Liver (tissue), 9 donors: ENCODE results near the gene MRGPRF. TPM values are rescaled to one million over a fixed set of nuclear protein-coding genes. Genes with fewer than 3 reads are reported as not detected.

ENCODE experiments used
- DNase-seq: peaks from one replicate; pipeline ENCODE4 v3.0.0-alpha.2; 2017; ENCODE audit warnings: low spot score
- H3K27ac ChIP-seq, 2 donors: one replicate each; pipeline ENCODE4 v1.7.0; 2013; ENCODE audit warnings: inconsistent platforms in 2 of 2, low read length in 2 of 2, control low read depth in 1 of 2, low read depth in 1 of 2, mild to moderate bottlenecking in 1 of 2
- H3K27me3 ChIP-seq, 4 donors: one replicate each; pipeline versions ENCODE4 v1.6.1 to v1.7.0; 2013; ENCODE audit warnings: low read length in 3 of 4, inconsistent platforms in 1 of 4, mild to moderate bottlenecking in 1 of 4, moderate library complexity in 1 of 4; ENCODE audit not compliant: control insufficient read depth in 4 of 4, insufficient read depth in 4 of 4
- H3K36me3 ChIP-seq, 4 donors: one replicate each; pipeline versions ENCODE4 v1.6.1 to v1.7.0; 2013; ENCODE audit warnings: low read length in 3 of 4, mild to moderate bottlenecking in 3 of 4, low read depth in 1 of 4, moderate library complexity in 1 of 4; ENCODE audit not compliant: control insufficient read depth in 4 of 4, insufficient read depth in 3 of 4
- H3K4me1 ChIP-seq, 4 donors: one replicate each; pipeline versions ENCODE4 v1.6.1 to v1.7.0; 2013; ENCODE audit warnings: low read length in 3 of 4, mild to moderate bottlenecking in 3 of 4, moderate library complexity in 1 of 4; ENCODE audit not compliant: control insufficient read depth in 4 of 4, insufficient read depth in 4 of 4
- H3K4me3 ChIP-seq, 3 donors: one replicate each; pipeline versions ENCODE4 v1.6.1 to v1.7.0; 2013; ENCODE audit warnings: low read length in 3 of 3, control low read depth in 1 of 3, low read depth in 1 of 3, mild to moderate bottlenecking in 1 of 3
- H3K9ac ChIP-seq, 2 donors: one replicate each; pipeline ENCODE4 v1.7.0; 2013; ENCODE audit warnings: low read length in 2 of 2, mild to moderate bottlenecking in 2 of 2, moderate library complexity in 2 of 2, control low read depth in 1 of 2, low read depth in 1 of 2
- H3K9me3 ChIP-seq, 4 donors: one replicate each; pipeline versions ENCODE4 v1.6.1 to v1.7.0; 2013; ENCODE audit warnings: low read length in 3 of 4; ENCODE audit not compliant: control insufficient read depth in 4 of 4
- ATF3 ChIP-seq: IDR thresholded peaks from 2 replicates; pipeline ENCODE4 v1.6.1; 2016; ENCODE audit warnings: antibody characterized with exemption
- CTCF ChIP-seq: fragments of 150-350 bp; IDR thresholded peaks from 2 replicates; pipeline ENCODE4 v1.5.1; 2017; ENCODE audit warnings: improper control_type of control experiment, low read depth, low read length; ENCODE audit not compliant: missing input control
- EGR1 ChIP-seq, 2 donors: IDR thresholded peaks; 2 replicates each; pipeline ENCODE4 v1.6.1; 2016 to 2018; ENCODE audit warnings: antibody characterized with exemption in 2 of 2, low read depth in 2 of 2
- FOXA1 ChIP-seq: IDR thresholded peaks from 2 replicates; pipeline ENCODE4 v1.6.1; 2016; ENCODE audit warnings: antibody characterized with exemption
- FOXA2 ChIP-seq: IDR thresholded peaks from 2 replicates; pipeline ENCODE4 v1.6.1; 2016; ENCODE audit warnings: antibody characterized with exemption
- GABPA ChIP-seq, 2 donors: IDR thresholded peaks in 1 of 2; conservative IDR thresholded peaks in 1 of 2; 2 replicates each; pipeline ENCODE4 v1.6.1; 2016; ENCODE audit warnings: antibody characterized with exemption in 2 of 2, mild to moderate bottlenecking in 1 of 2, moderate library complexity in 1 of 2
- HNF4A ChIP-seq, 2 donors: conservative IDR thresholded peaks; 2 replicates each; pipeline ENCODE4 v1.6.1; 2016; ENCODE audit warnings: antibody characterized with exemption in 2 of 2, mild to moderate bottlenecking in 2 of 2
- HNF4G ChIP-seq: IDR thresholded peaks from 2 replicates; pipeline ENCODE4 v1.6.1; 2016; ENCODE audit warnings: antibody characterized with exemption
- JUND ChIP-seq, 2 donors: IDR thresholded peaks; 2 replicates each; pipeline ENCODE4 v1.6.1; 2016; ENCODE audit warnings: antibody characterized with exemption in 2 of 2
- MAX ChIP-seq: IDR thresholded peaks from 2 replicates; pipeline ENCODE4 v1.6.1; 2016; ENCODE audit warnings: antibody characterized with exemption
- NR2F2 ChIP-seq: IDR thresholded peaks from 2 replicates; pipeline ENCODE4 v1.6.1; 2016; ENCODE audit warnings: antibody characterized with exemption
- RAD21 ChIP-seq, 2 donors: IDR thresholded peaks; 2 replicates each; pipeline ENCODE4 v1.6.1; 2016; ENCODE audit warnings: antibody characterized with exemption in 2 of 2, mild to moderate bottlenecking in 2 of 2
- REST ChIP-seq: IDR thresholded peaks from 2 replicates; pipeline ENCODE4 v1.6.1; 2016; ENCODE audit warnings: antibody characterized with exemption, mild to moderate bottlenecking
- RXRA ChIP-seq, 2 donors: IDR thresholded peaks; 2 replicates each; pipeline ENCODE4 v1.6.1; 2017 to 2018; ENCODE audit warnings: antibody characterized with exemption in 2 of 2, mild to moderate bottlenecking in 1 of 2
- SP1 ChIP-seq: IDR thresholded peaks from 2 replicates; pipeline ENCODE4 v1.6.1; 2018; ENCODE audit warnings: antibody characterized with exemption, mild to moderate bottlenecking
- TAF1 ChIP-seq: conservative IDR thresholded peaks from 2 replicates; pipeline ENCODE4 v1.6.1; 2016; ENCODE audit warnings: antibody characterized with exemption, mild to moderate bottlenecking
- YY1 ChIP-seq: IDR thresholded peaks from 2 replicates; pipeline ENCODE4 v1.6.1; 2016; ENCODE audit warnings: antibody characterized with exemption, mild to moderate bottlenecking
- ZBTB33 ChIP-seq: IDR thresholded peaks from 2 replicates; pipeline ENCODE4 v1.6.1; 2016; ENCODE audit warnings: antibody characterized with exemption
- WGBS: extraction: QIAGEN DNeasy Blood & Tissue Kit; methylation state at CpG from one replicate; pipeline ENCODE4 v1.1.7; 2013; 5-methylcytosine and 5-hydroxymethylcytosine counted together
- polyA plus RNA-seq, 2 donors: library from polyadenylated mRNA; stranded (reverse) in 1 of 2; unstranded in 1 of 2; fragments of 200-250 nt in 1 of 2; fragments of >200 nt in 1 of 2; fragmentation: Nextera tagmentation in 1 of 2; extraction: Ambion mirVana in 1 of 2; gene quantifications; one replicate each; pipeline versions ENCODE4 v1.2.1 to v1.2.3, GENCODE V29; 2013 to 2015
- total RNA-seq, 2 donors: library from RNA; depleted of rRNA; stranded (reverse); fragments of >200 nt; gene quantifications; one replicate each; pipeline ENCODE4 v1.2.3, GENCODE V29; 2014
- donor health status: healthy.
- donor health status: healthy.
- donor health status: healthy.
- donor health status: healthy.
- donor health status: healthy.

The MRGPRF gene
- total and polyA plus RNA-seq, 4 donors, result 1.1 to 4.8 (median 2.5) TPM

GRCh38 chr11:68977781-68978625, 35.0 kb downstream of the MRGPRF start:
- no peak overlapping the region for H3K9ac ChIP-seq
- H3K27me3 ChIP-seq, result no peaks in the 10 kb centered on the region
- DNase-seq, result no peak
- H3K27ac ChIP-seq, result no peak overlapping the region
- H3K36me3 ChIP-seq, result no peaks in the 10 kb centered on the region
- no peak overlapping the region for H3K4me3 ChIP-seq
- 86% methylated on average over 14 of the region's 14 CpGs for WGBS
- H3K4me1 ChIP-seq, result no peaks in the 10 kb centered on the region
- H3K9me3 ChIP-seq, result no peaks in the 10 kb centered on the region
- TF ChIP-seq JUND (IDR thresholded peaks at IDR 0.05) (no peak), SP1 (no peak), CTCF (no peak), ATF3 (no peak), EGR1 (IDR thresholded peaks at IDR 0.05; ENCODE audit: low read depth in 2 of 2) (no peak), HNF4G (no peak), RXRA (IDR thresholded peaks at IDR 0.05) (no peak), GABPA (IDR thresholded peaks at IDR 0.05 in 1 of 2, conservative IDR thresholded peaks at IDR 0.05 in 1 of 2) (no peak), YY1 (no peak), TAF1 (no peak), HNF4A (conservative IDR thresholded peaks at IDR 0.05) (no peak), REST (no peak), ZBTB33 (no peak), RAD21 (IDR thresholded peaks at IDR 0.05) (no peak), FOXA1 (no peak), FOXA2 (no peak), MAX (no peak), NR2F2 (no peak)
